Measurements from ENCODE around the gene GASK1B.

Gene GASK1B

DNA sequence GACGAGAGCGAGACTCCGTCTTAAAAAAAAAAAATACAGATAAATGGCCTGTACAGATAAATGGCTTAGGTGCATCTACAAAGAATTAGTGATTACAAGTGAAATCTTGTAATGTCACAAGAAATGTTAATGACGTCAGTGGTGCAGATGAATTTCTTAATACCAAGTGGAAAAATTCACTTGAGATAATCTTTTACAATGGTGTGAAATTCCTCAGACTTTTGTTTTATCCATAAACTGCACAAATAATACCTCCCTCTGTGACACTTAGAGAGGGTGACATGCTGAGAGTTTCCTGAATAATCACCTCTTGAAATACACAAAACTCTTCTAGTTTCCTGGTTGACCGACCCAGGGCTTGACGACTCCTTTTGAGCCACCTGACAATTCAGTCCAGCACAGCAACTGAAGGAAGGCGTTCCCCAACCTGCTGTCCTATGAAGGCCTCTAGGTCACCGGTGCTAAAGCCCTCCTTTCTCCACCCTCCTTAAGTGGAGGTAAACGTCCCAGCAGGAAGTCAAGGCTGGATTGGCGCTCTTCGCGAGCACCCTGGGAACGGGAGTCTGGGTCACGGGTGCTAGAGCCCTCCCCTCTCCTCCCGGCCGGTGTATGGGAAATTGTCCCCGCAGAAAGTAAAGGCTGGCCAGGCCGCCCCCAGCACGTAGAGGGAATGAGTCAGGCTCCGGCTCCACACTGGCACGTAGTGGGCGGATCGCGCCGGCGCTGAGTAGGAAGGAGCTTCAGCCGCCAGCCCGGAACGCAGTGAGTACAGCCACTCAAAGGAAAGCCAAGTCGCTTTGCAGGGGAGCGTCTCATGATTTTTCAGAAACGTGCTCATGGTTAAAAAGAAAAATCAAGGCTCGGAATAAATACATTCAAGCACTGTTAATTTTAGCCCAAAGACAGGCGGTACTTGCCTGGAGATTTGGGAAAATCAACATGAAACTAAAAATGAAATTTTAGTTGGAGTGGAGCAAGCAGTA, 37.3 kb upstream of the GASK1B start, which contains the start of gene TMEM144:
Gene TMEM144 (plus strand): TSS at position 662 of the 983 bp plus-strand sequence. CDS start 2,182 bp downstream, outside the sequence.
- H3K4me3 ChIP-seq (ENCODE audit: low read depth, low read length), result peak within 1 kb of the TSS; percentile 65
- TF ChIP-seq, protein P1, sequence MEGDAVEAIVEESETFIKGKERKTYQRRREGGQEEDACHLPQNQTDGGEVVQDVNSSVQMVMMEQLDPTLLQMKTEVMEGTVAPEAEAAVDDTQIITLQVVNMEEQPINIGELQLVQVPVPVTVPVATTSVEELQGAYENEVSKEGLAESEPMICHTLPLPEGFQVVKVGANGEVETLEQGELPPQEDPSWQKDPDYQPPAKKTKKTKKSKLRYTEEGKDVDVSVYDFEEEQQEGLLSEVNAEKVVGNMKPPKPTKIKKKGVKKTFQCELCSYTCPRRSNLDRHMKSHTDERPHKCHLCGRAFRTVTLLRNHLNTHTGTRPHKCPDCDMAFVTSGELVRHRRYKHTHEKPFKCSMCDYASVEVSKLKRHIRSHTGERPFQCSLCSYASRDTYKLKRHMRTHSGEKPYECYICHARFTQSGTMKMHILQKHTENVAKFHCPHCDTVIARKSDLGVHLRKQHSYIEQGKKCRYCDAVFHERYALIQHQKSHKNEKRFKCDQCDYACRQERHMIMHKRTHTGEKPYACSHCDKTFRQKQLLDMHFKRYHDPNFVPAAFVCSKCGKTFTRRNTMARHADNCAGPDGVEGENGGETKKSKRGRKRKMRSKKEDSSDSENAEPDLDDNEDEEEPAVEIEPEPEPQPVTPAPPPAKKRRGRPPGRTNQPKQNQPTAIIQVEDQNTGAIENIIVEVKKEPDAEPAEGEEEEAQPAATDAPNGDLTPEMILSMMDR (IDR thresholded peaks at IDR 0.05; ENCODE audit: control insufficient read depth, extremely low read depth, insufficient read depth), result no peak
- peak; percentile 95 for DNase-seq (ENCODE audit: low read depth)

- DNase-seq (ENCODE audit: low read depth), result no peak
- TF ChIP-seq, protein P1 (IDR thresholded peaks at IDR 0.05; ENCODE audit: control insufficient read depth, extremely low read depth, insufficient read depth), result no peak
- H3K4me3 ChIP-seq (ENCODE audit: low read depth, low read length), result no peak overlapping the region
Measured at GRCh38 chr4:158208963-158209640, 36.3 kb upstream of the GASK1B start.

- no peak overlapping the region for H3K4me3 ChIP-seq (ENCODE audit: low read depth, low read length)
- TF ChIP-seq, protein P1 (IDR thresholded peaks at IDR 0.05; ENCODE audit: control insufficient read depth, extremely low read depth, insufficient read depth), result no peak
- no peak for DNase-seq (ENCODE audit: low read depth)
Measured at GRCh38 chr4:158203929-158204328, 31.1 kb upstream of the GASK1B start.

- DNase-seq (ENCODE audit: low read depth), result no peak
- TF ChIP-seq, protein P1 (IDR thresholded peaks at IDR 0.05; ENCODE audit: control insufficient read depth, extremely low read depth, insufficient read depth), result no peak
- no peak overlapping the region for H3K4me3 ChIP-seq (ENCODE audit: low read depth, low read length)
Measured at GRCh38 chr4:158203436-158203835, 30.6 kb upstream of the GASK1B start.

DNA sequence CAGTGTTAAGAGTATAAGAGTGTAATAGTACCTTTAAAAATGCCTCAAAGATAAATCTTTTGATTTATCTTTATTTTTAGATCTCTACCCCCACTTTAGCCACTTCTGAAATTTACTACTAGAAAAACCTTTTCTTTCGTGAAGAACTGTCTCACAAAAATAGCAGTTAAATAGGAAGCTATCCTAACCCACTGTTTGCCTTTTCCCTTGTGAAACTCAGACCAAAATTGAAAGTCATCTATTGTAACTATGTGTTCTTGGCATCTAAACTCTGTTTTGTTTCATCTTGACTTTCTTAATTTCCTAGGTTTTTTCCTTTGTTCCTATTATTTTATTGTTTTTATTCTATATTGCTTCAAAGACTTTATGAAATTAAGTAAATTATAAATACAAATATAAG, 29.7 kb upstream of the GASK1B start:
- H3K4me3 ChIP-seq (ENCODE audit: low read depth, low read length), result no peak overlapping the region
- TF ChIP-seq, protein P1 (IDR thresholded peaks at IDR 0.05; ENCODE audit: control insufficient read depth, extremely low read depth, insufficient read depth), result no peak

GRCh38 chr4:158201876-158202275, 29.1 kb upstream of the GASK1B start:
- DNase-seq (ENCODE audit: low read depth), result no peak
- no peak overlapping the region for H3K4me3 ChIP-seq (ENCODE audit: low read depth, low read length)
- TF ChIP-seq, protein P1 (IDR thresholded peaks at IDR 0.05; ENCODE audit: control insufficient read depth, extremely low read depth, insufficient read depth), result no peak

More for the DNA sequence above, 29.7 kb upstream of the GASK1B start:
- no peak for DNase-seq (ENCODE audit: low read depth)
